CD14-positive monocyte (primary cell): ENCODE measurements around the gene GJC1. TPM values are rescaled to one million over a fixed set of nuclear protein-coding genes. Genes with fewer than 3 reads are reported as not detected.

Source experiments
- DNase-seq, 3 donors: peaks; one replicate each; pipeline ENCODE4 v3.0.0-alpha.2; 2011 to 2022
- H2AFZ ChIP-seq: 2 replicates; pipeline ENCODE4 v1.6.0; 2012; ENCODE audit warnings: mild to moderate bottlenecking, low read depth, low read length, inconsistent platforms; ENCODE audit not compliant: insufficient read depth, poor library complexity, severe bottlenecking
- H3K27ac ChIP-seq, 2 donors: 1 replicate in 1 of 2; 2 replicates in 1 of 2; pipeline ENCODE4 v1.5.1; 2012 to 2013; ENCODE audit warnings: low read length in 2 of 2, control low read depth in 1 of 2, inconsistent platforms in 1 of 2, low read depth in 1 of 2, mild to moderate bottlenecking in 1 of 2
- H3K27me3 ChIP-seq, 2 donors: one replicate each; pipeline versions ENCODE4 v1.6.0 to v1.6.1; 2011 to 2013; ENCODE audit warnings: low read length in 2 of 2; ENCODE audit not compliant: control insufficient read depth in 2 of 2, insufficient read depth in 2 of 2
- H3K36me3 ChIP-seq, 2 donors: replicated peaks in 1 of 2; 1 replicate in 1 of 2; 2 replicates in 1 of 2; pipeline versions ENCODE4 v1.5.1 to v1.6.1; 2012 to 2013; ENCODE audit warnings: low read length in 2 of 2, control low read depth in 1 of 2, inconsistent platforms in 1 of 2, mild to moderate bottlenecking in 1 of 2; ENCODE audit not compliant: insufficient read depth in 2 of 2, control insufficient read depth in 1 of 2
- H3K4me1 ChIP-seq, 2 donors: 1 replicate in 1 of 2; 2 replicates in 1 of 2; pipeline versions ENCODE4 v1.5.1 to v1.6.1; 2012 to 2013; ENCODE audit warnings: low read length in 2 of 2, control low read depth in 1 of 2, inconsistent platforms in 1 of 2, mild to moderate bottlenecking in 1 of 2, moderate library complexity in 1 of 2; ENCODE audit not compliant: insufficient read depth in 2 of 2, control insufficient read depth in 1 of 2
- H3K4me2 ChIP-seq: replicated peaks from 2 replicates; pipeline ENCODE3; 2012; ENCODE audit warnings: low read length, moderate library complexity, mild to moderate bottlenecking; ENCODE audit not compliant: poor library complexity, severe bottlenecking; ENCODE audit errors: extremely low read depth
- H3K4me3 ChIP-seq, 3 experiments: fragments of 200-600 bp in 1 of 3; sonication (generic) in 1 of 3; replicated peaks in 1 of 3; 1 replicate in 2 of 3; 2 replicates in 1 of 3; pipeline ENCODE4 v1.5.1; 2011 to 2013; ENCODE audit warnings: low read length in 3 of 3, mild to moderate bottlenecking in 3 of 3, control low read depth in 2 of 3, low read depth in 2 of 3, inconsistent platforms in 1 of 3, moderate library complexity in 1 of 3
- H3K79me2 ChIP-seq: 2 replicates; pipeline ENCODE4 v1.6.0; 2012; ENCODE audit warnings: mild to moderate bottlenecking, control low read depth, inconsistent platforms, low read length, moderate library complexity; ENCODE audit not compliant: insufficient read depth
- H3K9ac ChIP-seq: 2 replicates; pipeline ENCODE4 v1.6.0; 2017; ENCODE audit warnings: low read length, mild to moderate bottlenecking; ENCODE audit not compliant: insufficient read depth, poor library complexity, severe bottlenecking
- H3K9me3 ChIP-seq, 2 donors: replicated peaks in 1 of 2; 1 replicate in 1 of 2; 2 replicates in 1 of 2; pipeline versions ENCODE4 v1.5.1 to v1.6.1; 2012 to 2013; ENCODE audit warnings: low read length in 2 of 2, control low read depth in 1 of 2; ENCODE audit not compliant: control insufficient read depth in 1 of 2, insufficient read depth in 1 of 2
- H4K20me1 ChIP-seq: 2 replicates; pipeline ENCODE4 v1.6.0; 2012; ENCODE audit warnings: mild to moderate bottlenecking, low read length, control low read depth, moderate library complexity; ENCODE audit not compliant: insufficient read depth
- H3K27ac Mint-ChIP-seq, 7 donors: one replicate each; pipeline ENCODE4 v1.8.0; 2020; ENCODE audit warnings: mild to moderate bottlenecking in 7 of 7, mixed read lengths in 7 of 7, moderate library complexity in 6 of 7, inconsistent platforms in 2 of 7
- H3K27me3 Mint-ChIP-seq, 3 donors: one replicate each; pipeline ENCODE4 v1.8.0; 2021 to 2022; ENCODE audit warnings: low read depth in 3 of 3, mild to moderate bottlenecking in 3 of 3, mixed read lengths in 3 of 3, moderate library complexity in 3 of 3, inconsistent platforms in 1 of 3
- H3K36me3 Mint-ChIP-seq, 2 donors: one replicate each; pipeline ENCODE4 v1.8.0; 2020; ENCODE audit warnings: mixed read lengths in 2 of 2, inconsistent platforms in 1 of 2, mild to moderate bottlenecking in 1 of 2
- H3K4me1 Mint-ChIP-seq: one replicate; pipeline ENCODE4 v1.8.0; 2020; ENCODE audit warnings: mild to moderate bottlenecking, mixed read lengths
- H3K4me3 Mint-ChIP-seq, 2 donors: one replicate each; pipeline ENCODE4 v1.8.0; 2020; ENCODE audit warnings: mild to moderate bottlenecking in 2 of 2, mixed read lengths in 2 of 2, moderate library complexity in 1 of 2
- H3K9me3 Mint-ChIP-seq, 7 donors: one replicate each; pipeline ENCODE4 v1.8.0; 2020 to 2022; ENCODE audit warnings: mixed read lengths in 7 of 7, mild to moderate bottlenecking in 6 of 7, moderate library complexity in 6 of 7, inconsistent platforms in 2 of 7
- CTCF ChIP-seq: fragments of 200-600 bp; IDR thresholded peaks from one replicate; pipeline ENCODE4 v1.8.0; 2022; ENCODE audit warnings: antibody characterized with exemption, mild to moderate bottlenecking
- WGBS: methylation state at CpG from one replicate; pipeline ENCODE4 v1.1.5; 2013; ENCODE audit warnings: missing lambda C conversion rate; ENCODE audit not compliant: insufficient coverage; 5-methylcytosine and 5-hydroxymethylcytosine counted together
- intact Hi-C, 2 donors: fragments of 100-400 bp; cut with micrococcal nuclease; formaldehyde crosslinking; loops; one replicate each; pipeline versions ENCODE4 v1.15.0 to v1.15.1; 2023
- polyA plus RNA-seq, 3 donors: library from polyadenylated mRNA; depleted of rRNA in 1 of 3; unstranded in 2 of 3; stranded (reverse) in 1 of 3; fragments of 300-500 nt in 2 of 3; fragments of >200 nt in 1 of 3; fragmentation: Illumina TruSeq in 2 of 3; gene quantifications; 1 replicate in 2 of 3; 2 replicates in 1 of 3; pipeline ENCODE4 v1.2.3, GENCODE V29; 2012 to 2021

The GJC1 gene
- polyA plus RNA-seq, 3 donors = not detected

- H3K36me3 Mint-ChIP-seq = no peaks in the 10 kb centered on the region
- Histone ChIP-seq H4K20me1 (no peaks in the 10 kb centered on the region), H3K27ac (no peak overlapping the region), H3K27me3 (peaks cover 22 to 35% of the 10 kb centered on the region in 2 donors), H3K4me3 (no peak overlapping the region), H3K36me3 (no peaks in the 10 kb centered on the region), H2AFZ (no peak overlapping the region), H3K9me3 (peaks cover 0 to 6% of the 10 kb centered on the region in 2 donors), H3K4me1 (peaks cover 5 to 8% of the 10 kb centered on the region in 2 donors), H3K9ac (no peak overlapping the region), H3K4me2 (no peak overlapping the region), H3K79me2 (no peaks in the 10 kb centered on the region)
- no peak overlapping the region for H3K27ac Mint-ChIP-seq
- H3K27me3 Mint-ChIP-seq = peaks cover 41 to 51% (median 43%) of the 10 kb centered on the region in 3 donors
- peak overlapping the region in 1 of 2 donors; percentile 55 for H3K4me3 Mint-ChIP-seq
- WGBS = 74% methylated on average over 3 of the region's 3 CpGs
- peaks cover 0 to 9% (median 0%) of the 10 kb centered on the region in 7 donors for H3K9me3 Mint-ChIP-seq
- peaks cover 2% of the 10 kb centered on the region for H3K4me1 Mint-ChIP-seq
- no peak for TF ChIP-seq CTCF
- intact Hi-C loops = no loop called here
- DNase-seq = no peak
Observed at GRCh38 chr17:44759916-44760243, 70.2 kb downstream of the GJC1 start.

GRCh38 chr17:44759086-44759915 lies 70.8 kb downstream of the GJC1 start:
- no peaks in the 10 kb centered on the region for H3K36me3 ChIP-seq
- H3K4me1 ChIP-seq = peaks cover 5 to 8% of the 10 kb centered on the region in 2 donors
- H3K36me3 Mint-ChIP-seq = no peaks in the 10 kb centered on the region
- no peaks in the 10 kb centered on the region for H4K20me1 ChIP-seq
- H3K4me3 ChIP-seq = peak overlapping the region in 1 of 3 experiments; percentile 14
- TF ChIP-seq CTCF = no peak
- H3K27ac Mint-ChIP-seq = no peak overlapping the region
- H3K4me1 Mint-ChIP-seq = peaks cover 2% of the 10 kb centered on the region
- peaks cover 41 to 51% (median 43%) of the 10 kb centered on the region in 3 donors for H3K27me3 Mint-ChIP-seq
- H3K27ac ChIP-seq = no peak overlapping the region
- H3K9me3 ChIP-seq = peaks cover 0 to 6% of the 10 kb centered on the region in 2 donors
- peaks cover 22 to 35% of the 10 kb centered on the region in 2 donors for H3K27me3 ChIP-seq
- peak overlapping the region; percentile 8 for H3K9ac ChIP-seq
- H3K4me2 ChIP-seq = peak overlapping the region; percentile 31
- H3K4me3 Mint-ChIP-seq = peak overlapping the region in 1 of 2 donors; percentile 26
- intact Hi-C loops = no loop called here
- H3K79me2 ChIP-seq = no peaks in the 10 kb centered on the region
- peaks cover 0 to 9% (median 0%) of the 10 kb centered on the region in 7 donors for H3K9me3 Mint-ChIP-seq
- peak in 1 of 3 donors; percentile 4 for DNase-seq
- WGBS = 16% methylated on average over 33 of the region's 60 CpGs
- H2AFZ ChIP-seq = peak overlapping the region; percentile 29
